Mesenchymal stem cell (in vitro differentiated cells and primary cell): ENCODE results near the gene DUSP1.
A peak's percentile ranks its signal among the peaks of the same experiment; 100 is the strongest.

ENCODE experiments used
- DNase-seq: peaks from one replicate; pipeline ENCODE4 v3.0.0-alpha.2; 2013
- H2AFZ ChIP-seq: one replicate; pipeline ENCODE4 v1.6.1; 2013; ENCODE audit warnings: low read depth, mild to moderate bottlenecking, control low read depth, inconsistent platforms, low read length, moderate library complexity
- H2AK5ac ChIP-seq: 2 replicates; pipeline ENCODE4 v1.6.1; 2013; ENCODE audit warnings: low read length, moderate library complexity, mild to moderate bottlenecking, inconsistent platforms; ENCODE audit not compliant: severe bottlenecking
- H2BK120ac ChIP-seq: one replicate; pipeline ENCODE4 v1.6.1; 2013; ENCODE audit warnings: low read depth, mild to moderate bottlenecking, inconsistent platforms, low read length, moderate library complexity
- H2BK12ac ChIP-seq, 2 experiments: one replicate each; pipeline ENCODE4 v1.6.1; 2013; ENCODE audit warnings: inconsistent platforms in 2 of 2, low read length in 2 of 2, mild to moderate bottlenecking in 2 of 2, moderate library complexity in 2 of 2, control low read depth in 1 of 2
- H2BK15ac ChIP-seq: one replicate; pipeline ENCODE4 v1.6.1; 2013; ENCODE audit warnings: mild to moderate bottlenecking, low read depth, inconsistent platforms; ENCODE audit not compliant: poor library complexity, severe bottlenecking
- H2BK5ac ChIP-seq: 2 replicates; pipeline ENCODE4 v1.6.1; 2013; ENCODE audit warnings: low read depth, mild to moderate bottlenecking, low read length, control low read depth, inconsistent platforms; ENCODE audit not compliant: poor library complexity, severe bottlenecking
- H3K14ac ChIP-seq, 2 experiments: one replicate each; pipeline ENCODE4 v1.6.1; 2013; ENCODE audit warnings: inconsistent platforms in 2 of 2, low read length in 2 of 2, control low read depth in 1 of 2, mild to moderate bottlenecking in 1 of 2, moderate library complexity in 1 of 2
- H3K18ac ChIP-seq, 2 experiments: one replicate each; pipeline ENCODE4 v1.6.1; 2013; ENCODE audit warnings: inconsistent platforms in 2 of 2, low read length in 2 of 2, control low read depth in 1 of 2, low read depth in 1 of 2, mild to moderate bottlenecking in 1 of 2
- H3K23ac ChIP-seq, 2 experiments: one replicate each; pipeline ENCODE4 v1.6.1; 2013; ENCODE audit warnings: inconsistent platforms in 2 of 2, low read length in 2 of 2, mild to moderate bottlenecking in 2 of 2, moderate library complexity in 2 of 2, control low read depth in 1 of 2
- H3K27ac ChIP-seq: 2 replicates; pipeline ENCODE4 v1.5.1; 2013; ENCODE audit warnings: mild to moderate bottlenecking, moderate library complexity, low read length, control low read depth, inconsistent platforms; ENCODE audit not compliant: poor library complexity, severe bottlenecking
- H3K27me3 ChIP-seq, 2 experiments: 2 replicates each; pipeline versions ENCODE4 v1.6.1 to v1.7.0; 2013; ENCODE audit warnings: low read length in 2 of 2, mild to moderate bottlenecking in 2 of 2, moderate library complexity in 2 of 2, control low read depth in 1 of 2, inconsistent platforms in 1 of 2; ENCODE audit not compliant: control insufficient read depth in 1 of 2, insufficient read depth in 1 of 2
- H3K36me3 ChIP-seq, 2 experiments: 2 replicates each; pipeline versions ENCODE4 v1.6.1 to v1.7.0; 2013; ENCODE audit warnings: low read length in 2 of 2, control low read depth in 1 of 2, inconsistent platforms in 1 of 2, low read depth in 1 of 2, mild to moderate bottlenecking in 1 of 2; ENCODE audit not compliant: insufficient read depth in 2 of 2, control insufficient read depth in 1 of 2
- H3K4ac ChIP-seq, 2 experiments: one replicate each; pipeline ENCODE4 v1.6.1; 2013; ENCODE audit warnings: inconsistent platforms in 2 of 2, low read length in 2 of 2, mild to moderate bottlenecking in 2 of 2, moderate library complexity in 2 of 2, control low read depth in 1 of 2, low read depth in 1 of 2
- H3K4me1 ChIP-seq: 2 replicates; pipeline ENCODE4 v1.6.1; 2013; ENCODE audit warnings: low read depth, low read length, control low read depth; ENCODE audit not compliant: control insufficient read depth, insufficient read depth
- H3K4me2 ChIP-seq: 2 replicates; pipeline ENCODE4 v1.6.1; 2013; ENCODE audit warnings: low read length, mild to moderate bottlenecking, inconsistent platforms; ENCODE audit not compliant: poor library complexity, severe bottlenecking
- H3K4me3 ChIP-seq, 2 experiments: 2 replicates each; pipeline versions ENCODE4 v1.5.1 to v1.7.0; 2013; ENCODE audit warnings: low read length in 2 of 2, mild to moderate bottlenecking in 2 of 2, control low read depth in 1 of 2, low read depth in 1 of 2; ENCODE audit not compliant: insufficient read depth in 1 of 2
- H3K79me1 ChIP-seq: replicated peaks from 2 replicates; pipeline ENCODE4 v1.6.1; 2013; ENCODE audit warnings: mild to moderate bottlenecking, control low read depth, low read length, inconsistent platforms; ENCODE audit not compliant: poor library complexity, severe bottlenecking
- H3K9ac ChIP-seq: 2 replicates; pipeline ENCODE4 v1.7.0; 2013; ENCODE audit warnings: mild to moderate bottlenecking, low read length, moderate library complexity
- H3K9me3 ChIP-seq: 2 replicates; pipeline ENCODE4 v1.7.0; 2013; ENCODE audit warnings: mild to moderate bottlenecking, low read length; ENCODE audit not compliant: control insufficient read depth
- H4K8ac ChIP-seq: one replicate; pipeline ENCODE4 v1.6.1; 2013; ENCODE audit warnings: inconsistent platforms, mild to moderate bottlenecking, low read length, moderate library complexity
- H4K91ac ChIP-seq: one replicate; pipeline ENCODE4 v1.6.1; 2013; ENCODE audit warnings: mild to moderate bottlenecking, low read length, inconsistent platforms
- WGBS: methylation state at CpG from one replicate; pipeline ENCODE4 v1.1.7; 2013; ENCODE audit warnings: mixed read lengths; 5-methylcytosine and 5-hydroxymethylcytosine counted together

DUSP1 gene

DNA sequence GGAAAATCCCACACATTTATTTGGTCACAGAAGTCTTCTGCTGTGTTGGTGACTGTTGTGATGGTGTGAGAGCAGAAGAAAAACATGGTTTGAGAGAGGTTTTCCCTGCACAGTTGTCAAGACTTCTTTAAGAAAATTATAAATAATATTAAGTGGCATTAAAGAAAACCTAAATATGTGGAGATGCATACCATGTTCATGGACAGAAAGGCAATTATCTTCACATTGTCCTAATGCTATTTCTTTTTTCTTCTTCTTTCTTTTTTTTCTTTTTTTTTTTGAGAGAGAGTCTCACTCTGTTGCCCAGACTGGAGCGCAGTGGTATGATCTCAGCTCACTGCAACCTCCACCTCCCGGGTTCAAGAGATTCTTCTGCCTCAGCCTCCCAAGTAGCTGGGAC, 38.8 kb upstream of the DUSP1 start:
- WGBS: 100% methylated on average over 1 of the region's 2 CpGs
- Histone ChIP-seq H3K36me3 (no peaks in the 10 kb centered on the region), H3K14ac (no peak overlapping the region), H4K91ac (no peak overlapping the region), H3K9me3 (peaks cover 5% of the 10 kb centered on the region), H3K4me2 (no peak overlapping the region), H2BK12ac (no peak overlapping the region), H3K27me3 (no peaks in the 10 kb centered on the region), H2BK120ac (no peak overlapping the region), H3K4ac (no peak overlapping the region), H3K79me1 (no peaks in the 10 kb centered on the region), H3K23ac (no peak overlapping the region), H2AK5ac (no peak overlapping the region), H4K8ac (no peak overlapping the region), H2BK15ac (no peak overlapping the region), H2BK5ac (no peak overlapping the region), H3K27ac (no peak overlapping the region), H3K18ac (no peak overlapping the region), H3K9ac (no peak overlapping the region), H3K4me3 (no peak overlapping the region), H3K4me1 (peaks cover 4% of the 10 kb centered on the region), H2AFZ (no peak overlapping the region)
- DNase-seq: no peak

DNA sequence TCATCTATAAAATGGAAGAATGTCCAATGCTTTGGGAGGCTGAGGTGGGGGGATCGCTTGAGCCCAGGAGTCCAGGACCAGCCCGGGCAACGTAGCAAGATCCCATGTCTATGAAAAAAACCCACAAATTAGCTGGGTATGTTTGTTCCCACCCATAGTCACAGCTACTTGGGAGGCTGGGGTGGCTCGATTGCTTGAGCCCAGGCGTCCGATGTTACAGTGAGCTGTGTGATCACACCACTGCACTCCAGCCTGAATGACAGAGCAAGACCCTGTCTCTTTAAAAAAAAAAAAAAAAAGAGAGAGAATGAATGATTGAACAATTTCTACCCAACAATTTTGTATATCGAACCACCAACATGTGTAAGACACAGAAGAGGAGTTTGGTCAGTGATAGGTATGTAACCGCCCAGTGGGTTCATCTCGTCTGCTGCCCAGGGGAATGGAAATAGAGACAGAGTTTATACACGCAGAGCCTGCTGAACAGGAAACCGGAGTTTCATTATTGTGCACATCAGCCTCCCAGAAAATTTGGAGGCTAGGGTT, 36.8 kb upstream of the DUSP1 start:
- no peak overlapping the region for H4K8ac ChIP-seq
- H2AFZ ChIP-seq: no peak overlapping the region
- no peak overlapping the region for H4K91ac ChIP-seq
- no peak overlapping the region for H3K4ac ChIP-seq
- no peak overlapping the region for H3K4me2 ChIP-seq
- no peak overlapping the region for H2BK15ac ChIP-seq
- peak overlapping the region in 1 of 2 experiments; percentile 27 for H3K18ac ChIP-seq
- H3K9ac ChIP-seq: peak overlapping the region; percentile 91
- H2BK5ac ChIP-seq: no peak overlapping the region
- no peaks in the 10 kb centered on the region for H3K27me3 ChIP-seq
- peaks cover 5% of the 10 kb centered on the region for H3K9me3 ChIP-seq
- no peak for DNase-seq
- H3K4me1 ChIP-seq: peaks cover 4% of the 10 kb centered on the region
- H3K79me1 ChIP-seq: no peaks in the 10 kb centered on the region
- no peak overlapping the region for H3K27ac ChIP-seq
- H2BK120ac ChIP-seq: no peak overlapping the region
- no peak overlapping the region for H2BK12ac ChIP-seq
- WGBS: 95% methylated on average over 11 of the region's 11 CpGs
- H3K23ac ChIP-seq: no peak overlapping the region
- peak overlapping the region; percentile 16 for H2AK5ac ChIP-seq
- no peak overlapping the region for H3K14ac ChIP-seq
- H3K4me3 ChIP-seq: peak overlapping the region in 1 of 2 experiments; percentile 64
- no peaks in the 10 kb centered on the region for H3K36me3 ChIP-seq

DNA sequence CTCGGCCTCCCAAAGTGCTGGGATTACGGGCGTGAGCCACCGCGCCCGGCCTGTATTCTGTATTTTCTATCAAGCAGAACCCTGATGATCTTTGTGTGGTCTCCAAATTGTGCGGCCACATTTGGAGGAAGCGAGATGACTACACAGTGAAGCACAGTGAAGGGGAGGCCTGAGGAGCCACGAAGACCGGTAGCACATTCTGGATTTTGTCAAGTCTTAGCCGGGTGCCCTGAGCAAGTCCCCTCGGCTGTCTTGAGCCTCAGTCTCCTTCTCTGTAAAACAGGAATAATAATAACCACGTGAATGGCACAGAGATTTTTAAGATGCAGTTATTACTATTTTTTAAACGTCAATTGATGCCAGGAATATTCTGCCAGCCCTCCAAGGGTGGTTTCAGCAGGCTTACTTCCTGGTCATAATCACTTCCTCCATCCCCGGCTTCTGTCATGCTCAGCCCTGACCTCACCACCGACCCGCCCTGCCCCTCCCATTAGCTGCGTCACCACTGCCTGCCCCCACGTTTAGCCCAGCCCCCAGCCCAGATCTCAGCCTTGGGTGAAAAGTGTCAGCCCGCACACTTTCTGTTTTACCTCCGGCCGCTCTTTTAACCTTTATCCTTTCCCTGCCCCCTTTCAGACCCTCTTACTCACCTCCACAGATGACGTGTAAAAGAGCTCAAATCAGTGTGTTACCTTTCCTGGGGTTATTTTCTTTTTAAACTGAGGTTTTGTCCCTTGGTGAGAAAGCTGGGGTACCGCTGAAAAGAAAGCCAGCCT, 36.1 kb upstream of the DUSP1 start:
- 62% methylated on average over 17 of the region's 24 CpGs for WGBS
- H2BK15ac ChIP-seq: peak overlapping the region; percentile 44

DNA sequence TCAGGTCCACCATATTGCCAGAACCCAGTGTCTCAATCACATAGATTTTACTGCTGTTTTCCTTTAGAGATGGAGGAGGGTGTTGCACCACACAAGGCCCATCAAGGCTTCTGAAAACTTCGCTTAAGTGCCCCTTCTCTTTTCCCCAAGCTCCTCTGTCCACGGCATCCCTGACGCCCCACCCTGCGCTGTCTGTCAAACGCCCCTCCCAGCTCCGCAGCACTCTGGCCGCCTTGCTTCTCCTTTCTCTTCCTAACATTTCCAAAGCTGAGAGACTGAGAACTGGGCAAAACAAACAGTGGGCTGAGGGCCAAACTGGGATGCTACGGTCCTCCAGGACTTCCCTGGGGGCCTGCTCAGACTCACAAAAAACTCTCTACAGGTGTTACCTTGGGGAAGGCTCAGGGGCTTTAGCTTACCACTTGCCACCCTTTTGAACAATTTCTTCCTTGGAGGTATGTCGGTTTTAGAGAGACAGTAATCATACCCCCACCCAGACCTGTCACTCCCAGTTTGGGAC, 34.8 kb upstream of the DUSP1 start:
- Histone ChIP-seq H2BK12ac (no peak overlapping the region), H3K4me3 (no peak overlapping the region), H3K79me1 (no peaks in the 10 kb centered on the region), H3K27ac (no peak overlapping the region), H3K4ac (no peak overlapping the region), H2BK120ac (no peak overlapping the region), H3K23ac (no peak overlapping the region), H4K91ac (no peak overlapping the region), H2AK5ac (peak overlapping the region; percentile 37), H2AFZ (no peak overlapping the region), H3K9ac (no peak overlapping the region), H3K4me2 (no peak overlapping the region), H3K36me3 (no peaks in the 10 kb centered on the region), H3K4me1 (peaks cover 9% of the 10 kb centered on the region), H4K8ac (no peak overlapping the region), H3K14ac (no peak overlapping the region), H2BK15ac (no peak overlapping the region), H3K27me3 (no peaks in the 10 kb centered on the region), H3K9me3 (peaks cover 5% of the 10 kb centered on the region), H3K18ac (no peak overlapping the region), H2BK5ac (no peak overlapping the region)
- WGBS: 87% methylated on average over 9 of the region's 9 CpGs
- no peak for DNase-seq

More for the DNA sequence above, 36.1 kb upstream of the DUSP1 start:
- H2AFZ ChIP-seq: no peak overlapping the region
- H3K27ac ChIP-seq: peak overlapping the region; percentile 15
- peak overlapping the region; percentile 52 for H3K4me2 ChIP-seq
- H3K4me1 ChIP-seq: peaks cover 4% of the 10 kb centered on the region
- H2AK5ac ChIP-seq: peak overlapping the region; percentile 36
- H3K4ac ChIP-seq: peak overlapping the region; percentile 49 to 62
- no peaks in the 10 kb centered on the region for H3K79me1 ChIP-seq
- H4K8ac ChIP-seq: peak overlapping the region; percentile 93
- no peaks in the 10 kb centered on the region for H3K27me3 ChIP-seq
- peaks cover 5% of the 10 kb centered on the region for H3K9me3 ChIP-seq
- peak; percentile 90 for DNase-seq
- peak overlapping the region; percentile 91 for H3K9ac ChIP-seq
- H2BK12ac ChIP-seq: peak overlapping the region; percentile 34 to 64
- H3K4me3 ChIP-seq: peak overlapping the region in 1 of 2 experiments; percentile 64
- peak overlapping the region; percentile 44 to 50 for H3K18ac ChIP-seq
- H3K14ac ChIP-seq: peak overlapping the region in 1 of 2 experiments; percentile 81
- peak overlapping the region; percentile 48 for H4K91ac ChIP-seq
- H2BK120ac ChIP-seq: peak overlapping the region; percentile 56
- H3K23ac ChIP-seq: peak overlapping the region in 1 of 2 experiments; percentile 1
- no peak overlapping the region for H2BK5ac ChIP-seq
- no peaks in the 10 kb centered on the region for H3K36me3 ChIP-seq
